Testis (tissue), 2 donors: ENCODE results near the gene NUP214.

Experiments used
- CTCF ChIP-seq, 3 experiments: fragments of 450-650 bp in 2 of 3; fragments of 200-600 bp in 1 of 3; sonication (generic) in 1 of 3; IDR thresholded peaks; one replicate each; pipeline ENCODE4 v1.5.1; 2016 to 2019; ENCODE audit warnings: antibody characterized with exemption in 3 of 3, mild to moderate bottlenecking in 2 of 3, moderate library complexity in 1 of 3
- POLR2A ChIP-seq: fragments of 450-650 bp; IDR thresholded peaks from one replicate; pipeline ENCODE4 v1.6.1; 2017; ENCODE audit warnings: antibody characterized with exemption, mild to moderate bottlenecking, moderate library complexity

- no peak for TF ChIP-seq CTCF (IDR thresholded peaks at IDR 0.05)
- no peak for TF ChIP-seq POLR2A
These were observed 38.0 kb upstream of the NUP214 start for GRCh38 chr9:131087354-131087893.
